Dermis microvascular lymphatic vessel endothelial cell (primary cell): ENCODE results near the gene EREG. TPM values are rescaled to one million over a fixed set of nuclear protein-coding genes. Genes with fewer than 3 reads are reported as not detected.
"Not testable (repeated sequence)": the region's sequence is repeated elsewhere in the genome, so short reads cannot be mapped to it uniquely, and the experiment has no call there.

ENCODE experiments used
- DNase-seq, 2 donors: peaks; one replicate each; pipeline versions ENCODE4 v3.0.0 to v3.0.0-alpha.2; 2010; ENCODE audit warnings: low read depth in 2 of 2
- total RNA-seq: library from RNA; depleted of rRNA; stranded (reverse); fragments of >200 nt; gene quantifications from 2 replicates; pipeline ENCODE4 v1.2.1, GENCODE V29; 2014

EREG gene, protein sequence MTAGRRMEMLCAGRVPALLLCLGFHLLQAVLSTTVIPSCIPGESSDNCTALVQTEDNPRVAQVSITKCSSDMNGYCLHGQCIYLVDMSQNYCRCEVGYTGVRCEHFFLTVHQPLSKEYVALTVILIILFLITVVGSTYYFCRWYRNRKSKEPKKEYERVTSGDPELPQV
- total RNA-seq, result under 0.01 TPM in 1 of 2 replicates, not detected in the other

DNA sequence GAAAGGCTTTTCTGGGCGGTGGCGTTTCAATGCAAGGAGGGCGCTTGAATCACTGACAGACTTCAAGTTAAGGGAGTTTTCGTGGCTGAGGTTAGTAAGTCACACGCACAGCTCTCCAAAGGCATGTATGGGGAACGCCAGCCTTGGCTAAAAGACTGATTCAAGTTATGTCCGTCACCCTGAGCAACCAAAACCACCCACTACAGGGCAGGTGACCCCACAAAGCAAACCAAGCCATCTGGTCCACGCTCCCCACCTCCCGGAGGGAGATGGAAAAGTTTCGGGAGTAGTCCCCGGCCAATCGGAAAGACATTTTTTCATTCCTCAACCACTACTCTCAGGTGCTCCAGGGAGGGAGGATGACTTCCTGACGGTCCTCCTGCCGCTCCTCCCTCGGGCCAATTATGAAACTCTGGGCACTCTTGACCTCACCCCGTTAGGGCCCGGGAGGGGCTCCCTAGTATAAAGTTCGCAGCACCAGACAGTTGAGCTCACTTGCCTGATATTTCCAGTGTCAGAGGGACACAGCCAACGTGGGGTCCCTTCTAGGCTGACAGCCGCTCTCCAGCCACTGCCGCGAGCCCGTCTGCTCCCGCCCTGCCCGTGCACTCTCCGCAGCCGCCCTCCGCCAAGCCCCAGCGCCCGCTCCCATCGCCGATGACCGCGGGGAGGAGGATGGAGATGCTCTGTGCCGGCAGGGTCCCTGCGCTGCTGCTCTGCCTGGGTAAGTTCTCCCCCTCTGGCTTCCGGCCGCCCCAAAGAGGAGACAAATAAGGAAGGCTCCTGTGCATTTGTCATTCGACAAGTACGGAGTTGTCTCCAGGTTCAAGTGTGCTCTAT, at the start of gene EREG:
Gene EREG, plus strand, starts transcription at position 494 of the 840 bp plus-strand sequence. Its CDS starts 164 bp downstream, at position 658.
- DNase-seq, result peak in 1 of 2 donors; percentile 32

DNA sequence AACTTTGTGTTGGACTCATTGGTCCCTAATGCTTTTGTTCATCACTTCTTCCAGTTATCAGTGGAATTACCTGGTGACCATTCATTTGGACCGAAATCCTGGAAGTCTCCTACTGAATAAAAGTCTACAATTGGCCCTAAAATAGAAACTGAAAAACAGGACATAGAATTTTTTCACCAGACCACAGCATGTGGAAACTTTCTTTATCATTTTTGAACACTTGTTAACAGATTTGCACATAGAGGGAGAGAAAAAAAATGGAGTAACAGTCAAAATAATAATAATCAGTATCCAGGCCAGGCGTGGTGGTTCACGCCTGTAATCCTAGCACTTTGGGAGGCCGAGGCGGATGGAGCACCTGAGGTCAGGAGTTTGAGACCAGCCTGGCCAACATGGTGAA, 49.6 kb upstream of the EREG start:
- DNase-seq, result no peak

DNA sequence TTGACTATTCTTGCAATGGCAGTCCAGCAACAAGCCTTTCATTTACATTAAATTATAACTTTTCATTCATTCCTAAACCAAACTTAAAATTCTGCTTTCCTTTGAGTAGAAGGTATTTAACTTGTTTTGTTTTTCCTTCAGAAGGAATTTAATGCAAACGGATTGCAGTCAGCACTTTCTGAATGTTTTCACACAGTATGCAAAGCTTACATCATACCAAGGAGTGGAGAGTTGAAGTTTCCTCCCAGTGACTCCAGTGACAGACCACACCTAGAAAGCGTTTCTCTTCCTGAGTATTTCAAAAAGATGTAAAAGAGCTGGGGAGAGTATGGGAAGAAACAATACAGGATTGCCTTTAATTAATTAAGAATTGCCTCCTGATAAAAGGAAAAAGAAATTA, 48.5 kb upstream of the EREG start:
- DNase-seq, result no peak

DNA sequence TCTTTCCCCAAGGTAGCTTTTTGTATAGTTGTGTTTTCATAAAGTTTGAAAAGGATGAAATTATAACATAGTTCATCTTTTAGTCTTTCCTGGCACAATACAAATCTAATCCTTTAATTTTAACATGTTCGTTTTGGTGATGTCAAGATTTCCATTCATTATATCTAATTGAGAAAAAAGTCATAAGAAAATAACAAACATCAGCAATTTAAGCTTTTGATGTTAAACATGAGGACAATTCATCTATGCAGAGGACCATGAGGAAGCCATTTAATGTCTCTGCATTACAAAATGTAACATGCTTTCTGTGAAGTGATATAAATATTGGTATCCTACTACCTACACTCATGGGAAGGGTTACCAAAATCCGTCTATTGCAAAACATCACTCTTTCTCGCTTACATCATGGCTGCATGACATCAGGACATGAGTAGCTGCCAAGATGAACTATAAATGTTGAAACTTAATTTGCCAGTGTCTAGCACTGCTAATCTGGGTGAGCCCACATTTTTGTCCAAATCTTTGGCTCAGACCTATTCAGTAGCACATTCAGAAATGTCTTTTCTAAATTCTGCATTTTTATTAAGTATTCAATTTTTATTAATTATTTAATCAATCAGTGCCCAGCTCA, 47.2 kb upstream of the EREG start:
- no peak for DNase-seq

DNA sequence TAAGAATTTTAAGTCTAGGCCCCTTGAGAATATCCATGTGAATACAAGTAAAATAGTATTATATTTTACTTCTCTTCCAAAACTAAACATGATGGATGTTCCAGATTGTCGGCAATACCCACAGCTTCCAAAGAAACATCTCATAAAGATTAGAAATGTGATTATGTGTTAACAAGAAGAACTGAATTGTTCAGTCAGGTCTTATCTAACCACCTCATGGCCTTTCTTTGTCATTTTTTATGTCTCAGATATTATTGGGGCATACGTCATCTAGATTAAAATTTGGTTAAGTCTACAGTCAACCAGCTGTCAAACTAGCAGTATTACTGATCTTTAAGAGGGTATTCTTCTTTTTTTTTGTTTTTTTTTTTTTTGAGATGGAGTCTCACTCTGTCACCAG, 46.7 kb upstream of the EREG start:
- no peak for DNase-seq

DNA sequence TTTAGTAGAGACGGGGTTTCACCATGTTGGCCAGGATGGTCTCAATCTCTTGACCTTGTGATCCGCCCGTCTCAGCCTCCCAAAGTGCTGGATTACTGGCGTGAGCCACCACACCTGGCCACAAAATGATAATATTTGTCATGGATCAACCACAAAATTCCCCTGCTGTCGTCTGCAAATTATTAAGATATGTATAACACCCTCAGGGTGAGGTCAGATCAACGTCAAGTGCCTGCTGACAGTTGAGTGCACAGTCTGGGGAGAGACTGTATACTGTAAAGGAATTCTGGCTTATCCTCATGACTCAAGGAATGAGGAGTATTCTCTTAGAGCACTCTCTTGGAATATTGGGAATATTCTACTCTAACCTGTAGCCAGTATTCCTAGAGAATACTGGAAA, 45.5 kb upstream of the EREG start:
- no peak for DNase-seq

DNA sequence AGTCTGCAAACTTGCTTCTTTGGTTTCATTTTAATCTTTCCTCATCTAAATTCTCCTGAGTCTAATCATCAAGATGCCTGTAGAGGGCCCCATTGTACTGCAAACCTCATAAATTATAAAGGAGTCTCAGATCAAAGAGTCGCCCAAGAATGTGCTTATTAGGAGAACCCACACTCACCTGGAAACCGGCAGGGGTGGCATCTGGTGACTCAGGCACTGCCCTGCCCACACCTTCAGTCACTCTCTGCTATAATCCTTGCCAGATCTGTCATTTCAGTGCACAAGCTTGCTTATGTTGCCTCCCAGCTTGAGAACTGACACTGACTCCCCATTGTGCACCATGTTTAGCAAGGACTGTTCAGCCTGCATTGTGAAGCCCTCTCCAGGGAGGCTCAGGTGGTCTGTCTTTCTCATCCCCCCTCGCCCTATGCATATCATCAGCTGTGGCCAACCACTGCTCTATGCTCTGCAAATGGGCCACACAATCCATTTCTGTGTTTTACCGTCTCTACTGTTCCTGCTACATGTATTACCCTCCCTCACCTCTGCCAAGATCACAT, 44.3 kb upstream of the EREG start:
- DNase-seq, result peak; percentile 25 to 65

DNA sequence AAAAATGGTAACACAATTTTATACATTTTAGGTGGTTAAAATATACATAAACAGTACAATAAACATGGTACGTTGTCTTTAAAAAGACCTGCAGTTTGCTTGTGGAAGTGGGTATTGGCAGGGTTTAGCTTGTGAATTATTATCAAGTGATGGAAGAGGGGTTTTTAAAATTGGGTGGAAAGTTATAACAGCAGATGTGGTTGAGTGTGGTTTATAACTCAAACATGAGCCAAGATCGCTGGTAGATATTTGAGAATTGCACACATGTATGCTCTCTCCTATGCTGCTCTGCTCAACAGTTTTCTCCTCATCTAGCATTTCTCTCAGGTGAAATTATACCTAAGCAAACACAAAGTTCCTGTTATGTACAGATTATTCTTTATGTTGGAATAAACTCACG, 42.6 kb upstream of the EREG start:
- no peak for DNase-seq

DNA sequence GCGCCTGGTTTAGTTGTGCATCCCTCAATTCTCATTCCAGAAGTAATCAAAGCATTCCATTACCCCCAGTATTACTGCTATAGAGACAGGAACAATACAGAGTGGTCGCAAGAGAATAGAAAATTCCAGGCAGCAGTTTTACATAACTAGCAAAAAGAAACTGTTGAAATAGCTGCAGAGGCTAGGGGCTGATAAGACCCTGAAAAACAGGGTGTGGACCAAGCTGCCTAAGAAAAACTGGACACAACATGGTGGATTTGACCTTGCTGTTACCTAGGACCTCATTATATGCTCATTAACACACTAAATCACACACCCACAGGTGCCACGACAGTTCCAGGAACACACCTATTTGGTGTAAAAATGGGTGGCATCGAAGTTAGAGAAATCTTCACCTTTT, 41.3 kb upstream of the EREG start:
- no peak for DNase-seq

DNA sequence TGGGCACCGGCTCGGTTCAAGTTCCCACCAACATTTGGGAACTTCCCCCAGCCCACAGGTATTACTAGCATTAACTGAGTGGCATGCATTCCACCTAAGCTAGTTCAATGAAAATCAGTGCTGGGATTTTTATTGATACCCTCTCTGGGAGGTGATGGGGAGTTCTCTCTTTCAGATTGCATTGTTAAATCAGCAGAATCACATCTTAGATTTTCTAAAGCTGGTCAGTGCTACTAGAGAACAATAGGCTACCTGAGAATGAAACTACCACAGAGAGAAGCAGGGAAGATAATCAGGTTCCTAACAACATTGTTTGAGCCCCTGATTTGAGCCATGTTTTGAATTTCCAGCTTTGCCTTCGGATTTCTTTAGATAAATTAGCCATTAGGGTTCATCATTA, 40.7 kb upstream of the EREG start:
- no peak for DNase-seq

DNA sequence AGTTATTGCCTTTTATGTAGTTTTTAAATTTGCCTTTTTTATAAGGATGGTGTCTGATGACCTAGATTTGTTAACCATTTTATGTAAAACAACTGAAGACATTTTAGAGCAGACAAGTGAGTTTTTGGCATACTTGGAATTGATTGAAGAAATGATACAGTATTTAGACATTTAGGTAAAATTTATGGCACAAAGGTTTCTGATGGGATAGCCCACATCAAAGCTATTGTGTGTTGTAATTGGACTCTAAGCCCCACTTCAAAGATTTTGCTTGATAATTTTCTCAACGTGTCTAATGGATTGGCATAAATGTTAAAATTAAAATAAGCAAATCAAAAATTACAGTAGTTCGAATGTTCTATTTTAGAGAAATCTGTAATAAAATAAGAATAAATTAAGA, 39.1 kb upstream of the EREG start:
- DNase-seq, result no peak

DNA sequence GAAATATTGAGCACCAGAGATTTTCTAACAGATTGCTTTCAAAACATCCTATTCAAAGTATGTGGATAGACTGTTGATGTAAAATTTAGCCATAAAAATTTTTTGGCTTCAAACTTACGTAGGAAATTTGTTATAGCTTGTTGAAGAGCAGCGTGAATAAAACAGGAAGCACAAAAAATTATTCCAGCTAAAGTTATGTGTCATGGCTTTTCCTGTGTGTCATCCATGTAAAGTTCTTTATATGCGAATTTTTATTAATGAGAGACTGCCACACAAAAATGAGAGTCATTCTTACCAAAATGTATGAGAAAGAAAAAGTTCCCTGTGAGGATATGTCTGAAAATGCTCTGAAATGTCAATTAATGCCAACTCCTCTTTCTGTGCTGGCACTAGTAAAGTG, 37.2 kb upstream of the EREG start:
- DNase-seq, result peak; percentile 75 to 78

DNA sequence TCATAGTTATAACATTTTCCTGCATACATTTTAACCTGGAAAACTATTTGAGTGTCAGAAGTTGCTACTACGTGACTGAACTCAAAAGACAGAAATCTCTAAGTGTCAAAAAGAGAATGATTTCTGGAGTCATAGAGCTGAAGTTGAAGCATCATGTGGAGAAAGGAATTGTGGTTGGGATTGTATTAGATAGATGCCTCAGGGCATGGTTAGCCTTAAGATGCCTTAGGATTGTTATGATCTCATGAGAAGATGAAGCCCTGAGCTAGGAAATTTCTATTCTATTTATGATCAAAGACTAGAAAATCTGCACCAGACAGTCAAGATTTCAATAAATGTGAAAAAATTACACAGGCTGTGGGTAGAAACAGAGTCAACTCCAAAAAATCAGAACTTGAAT, 36.4 kb upstream of the EREG start:
- no peak for DNase-seq

DNA sequence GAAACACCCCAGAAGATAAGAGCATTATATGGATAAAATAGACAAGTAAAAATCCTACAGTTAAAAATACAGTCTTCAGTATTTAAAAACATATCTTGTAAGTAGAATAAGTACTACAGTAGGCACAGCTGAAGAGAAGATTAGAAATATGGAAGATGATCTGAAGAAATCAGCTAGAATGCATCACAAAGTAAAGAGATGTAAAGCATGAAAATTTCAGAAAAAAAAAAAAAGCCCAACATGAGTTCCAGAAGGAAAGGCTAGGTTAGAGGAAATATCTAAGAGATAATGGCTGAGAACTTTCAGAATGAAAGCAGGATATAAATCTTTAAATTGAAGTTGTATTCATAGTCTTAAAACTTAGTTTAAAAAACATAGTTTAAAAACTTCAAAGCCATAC, 35.6 kb upstream of the EREG start:
- no peak for DNase-seq

DNA sequence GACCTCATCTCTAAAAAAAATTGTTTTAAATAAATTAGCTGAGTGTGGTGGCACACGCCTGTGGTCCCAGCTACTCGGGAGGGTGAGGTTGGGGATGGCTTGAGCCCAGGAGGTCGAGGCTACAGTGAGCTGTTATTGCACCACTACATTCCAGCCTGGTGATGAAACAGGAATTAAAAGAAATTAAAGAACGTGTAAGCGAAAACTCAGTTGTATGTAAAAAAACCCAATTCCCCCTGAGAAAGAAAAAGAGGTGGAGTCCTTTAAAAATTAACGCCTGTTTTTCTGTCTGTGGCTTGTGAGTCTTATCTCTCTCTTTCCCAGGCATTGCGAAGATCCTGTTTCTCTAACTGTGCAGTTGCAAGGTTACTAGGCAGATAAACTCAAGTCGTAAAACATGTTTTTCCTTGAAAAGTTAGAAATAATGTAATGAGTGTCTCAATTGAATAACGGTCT, 34.6 kb upstream of the EREG start:
- DNase-seq, result no peak

DNA sequence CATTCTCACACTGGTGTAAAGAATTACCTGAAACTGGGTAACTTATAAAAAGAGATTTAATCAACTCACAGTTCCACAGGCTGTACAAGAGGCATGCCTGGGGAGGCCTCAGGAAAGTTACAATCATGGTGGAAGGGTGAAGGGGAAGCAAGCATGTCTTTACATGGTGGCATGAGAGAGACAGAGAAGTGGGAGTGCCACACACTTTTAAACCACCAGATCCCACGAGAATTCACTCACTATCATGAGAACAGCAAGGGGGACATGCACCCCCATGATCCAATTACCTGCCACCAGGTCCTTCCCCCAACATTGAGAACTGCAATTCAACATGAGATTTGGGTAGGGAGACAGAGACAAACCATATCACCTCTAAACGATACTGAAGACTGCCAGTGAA, 33.7 kb upstream of the EREG start:
- DNase-seq, result no peak

DNA sequence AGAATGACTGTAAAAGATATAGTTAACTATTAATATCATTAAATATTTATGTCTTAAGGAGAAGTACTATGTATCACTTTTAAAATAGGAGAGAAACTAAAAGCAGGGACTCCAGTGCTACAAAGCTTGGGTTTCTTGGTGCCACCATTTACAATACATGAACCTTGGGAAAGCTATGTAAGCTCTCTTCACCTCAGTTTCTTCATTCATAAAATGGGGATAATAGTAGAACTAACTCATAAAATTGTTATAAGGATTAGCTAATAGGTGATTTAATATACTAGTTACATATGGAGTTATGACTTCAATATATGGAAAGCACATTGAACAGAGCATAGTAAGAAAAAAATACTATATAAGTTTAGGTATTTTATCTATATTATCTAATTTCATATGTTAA, 33.0 kb upstream of the EREG start:
- DNase-seq, result no peak

DNA sequence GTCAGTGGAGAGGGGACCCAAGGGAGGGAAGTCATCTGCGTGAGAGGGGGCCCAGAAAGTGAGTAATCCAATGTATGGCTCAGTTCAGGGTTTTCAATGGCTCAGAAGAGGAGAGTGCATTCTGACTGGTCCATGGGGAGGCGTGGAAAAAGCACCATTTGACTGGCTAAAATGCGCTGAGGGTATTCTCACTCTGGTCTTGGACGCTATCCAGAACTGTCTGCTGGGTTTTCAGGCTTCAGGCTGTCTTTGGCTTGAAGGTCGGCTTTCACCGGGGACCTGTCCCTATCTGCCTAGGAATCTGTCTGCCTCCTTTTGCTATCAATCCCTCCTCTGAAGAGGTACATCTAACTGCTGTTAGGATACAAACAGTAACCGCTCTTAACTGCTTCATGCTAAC, 30.3 kb upstream of the EREG start:
- DNase-seq, result no peak

DNA sequence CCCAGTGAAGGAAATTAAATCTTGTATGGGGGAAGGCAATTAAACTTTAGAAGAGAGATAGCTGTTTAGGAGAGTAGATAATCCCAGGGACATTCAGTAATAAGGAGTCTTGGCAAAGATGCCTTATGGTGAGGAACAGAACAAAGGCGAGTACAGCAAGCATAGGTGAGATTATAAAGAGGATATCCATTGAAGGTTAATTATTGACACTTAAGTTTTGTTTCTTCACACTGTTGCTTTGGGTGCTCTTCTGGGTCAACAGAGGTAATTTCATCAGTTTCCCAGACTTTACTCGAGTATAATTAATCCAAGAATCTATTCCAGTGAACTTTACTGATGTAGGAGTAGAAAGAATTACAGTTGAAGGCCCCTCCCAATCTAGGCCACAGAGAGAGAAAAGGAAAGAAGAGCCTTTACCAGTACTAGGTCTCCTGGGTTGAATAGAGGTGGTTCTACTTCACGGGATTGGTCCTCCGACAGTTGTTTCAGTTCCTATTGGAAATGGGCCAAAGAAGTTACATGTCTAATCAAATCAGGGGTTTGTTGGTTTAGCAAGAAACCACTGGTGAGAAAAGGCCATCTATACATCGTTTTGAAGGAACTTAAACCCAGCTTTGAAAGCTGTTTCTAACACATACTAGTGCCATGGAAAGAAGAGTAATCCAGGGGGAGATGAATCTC, 29.5 kb upstream of the EREG start:
- DNase-seq, result no peak

DNA sequence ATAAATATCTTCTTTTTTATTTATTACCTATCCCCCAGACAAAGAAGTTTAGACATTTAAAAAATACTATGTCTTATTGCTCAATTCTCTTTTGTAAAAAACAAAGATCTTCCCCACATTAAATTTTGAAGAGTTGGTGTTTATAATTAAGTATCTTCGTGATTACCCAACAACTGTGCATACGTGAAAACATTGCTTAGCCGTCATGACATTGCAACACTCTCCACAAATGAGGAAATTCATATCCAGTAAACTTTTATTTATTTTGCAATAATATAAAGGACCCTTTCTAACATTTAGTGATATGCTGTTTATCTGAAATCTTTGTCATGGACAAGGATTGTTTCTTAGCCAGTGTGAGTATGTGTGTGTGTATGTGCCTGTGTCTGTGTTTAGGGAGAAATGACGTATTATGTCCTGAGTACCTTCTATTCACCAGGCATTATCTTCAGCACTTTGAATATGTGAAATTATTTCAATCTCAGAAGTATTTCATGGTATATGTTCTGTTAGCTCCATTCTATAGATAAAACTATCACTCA, 26.1 kb upstream of the EREG start:
- no peak for DNase-seq

DNA sequence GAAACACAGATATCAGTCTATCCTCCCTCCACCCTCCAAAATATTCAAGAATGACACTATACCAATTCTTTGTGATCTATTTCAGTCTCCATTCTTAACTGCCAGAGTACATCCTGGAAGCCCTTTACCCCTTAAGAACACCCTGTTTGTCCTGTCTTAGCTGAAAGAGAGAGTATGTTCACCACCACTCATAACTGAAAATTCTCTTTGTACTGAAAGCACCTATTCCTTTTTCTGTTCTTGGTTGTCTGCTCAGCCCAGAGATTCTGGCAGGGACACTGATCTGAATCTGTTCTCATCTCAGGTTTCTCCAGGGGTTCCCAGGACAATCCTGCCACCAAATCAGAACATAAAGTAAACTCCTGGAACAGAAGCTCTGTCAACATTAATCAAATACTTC, 25.4 kb upstream of the EREG start:
- no peak for DNase-seq

DNA sequence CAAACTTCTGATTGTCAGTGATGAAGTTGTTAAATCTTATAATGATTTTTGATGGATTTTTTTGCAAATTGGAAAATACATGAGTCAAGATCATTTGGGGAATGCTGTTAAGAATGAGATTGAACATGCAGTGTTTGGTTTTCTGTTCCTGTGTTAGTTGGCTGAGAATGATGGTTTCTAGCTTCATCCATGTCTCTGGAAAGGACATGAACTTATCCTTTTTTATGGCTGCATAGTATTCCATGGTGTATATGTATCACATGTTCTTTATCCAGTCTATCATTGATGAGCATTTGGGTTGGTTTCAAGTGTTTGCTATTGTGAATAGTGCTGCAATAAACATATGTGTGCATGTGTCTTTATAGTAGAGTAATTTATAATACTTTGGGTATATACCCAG, 24.5 kb upstream of the EREG start:
- not testable (repeated sequence) for DNase-seq
